Measurements from ENCODE around the gene MYO9A.

MYO9A gene

DNA sequence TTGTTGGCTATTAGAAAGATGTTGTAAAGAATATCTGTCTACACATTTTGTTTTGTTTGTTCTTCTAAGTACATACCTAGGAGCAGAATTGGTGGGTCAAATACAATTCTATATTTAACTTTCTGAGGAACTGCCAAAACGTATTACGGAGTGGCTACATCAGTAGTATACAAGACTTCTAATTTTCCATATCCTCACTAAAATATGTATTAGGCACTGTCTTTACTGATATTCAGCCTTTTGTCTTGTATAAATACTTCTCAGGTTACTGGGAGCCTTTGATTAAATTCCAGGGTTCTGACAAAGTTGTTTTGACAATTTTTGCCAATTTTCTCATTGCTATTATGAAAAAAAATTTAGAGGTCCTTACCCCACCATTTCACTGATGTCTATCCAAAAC lies 160.9 kb downstream of the MYO9A start:
- TF ChIP-seq CTCF (IDR thresholded peaks at IDR 0.05; ENCODE audit: control insufficient read depth, insufficient read depth, low read depth, low read length, missing control alignments) = no peak
- DNase-seq (ENCODE audit: low read depth) = no peak
- H3K4me3 ChIP-seq (ENCODE audit: control insufficient read depth, low read depth, low read length) = no peak overlapping the region

- DNase-seq (ENCODE audit: low read depth) = no peak
- TF ChIP-seq CTCF (IDR thresholded peaks at IDR 0.05; ENCODE audit: control insufficient read depth, insufficient read depth, low read depth, low read length, missing control alignments) = no peak
- no peak overlapping the region for H3K4me3 ChIP-seq (ENCODE audit: control insufficient read depth, low read depth, low read length)
Observed at GRCh38 chr15:71951134-71951533, 166.8 kb downstream of the MYO9A start.

DNA sequence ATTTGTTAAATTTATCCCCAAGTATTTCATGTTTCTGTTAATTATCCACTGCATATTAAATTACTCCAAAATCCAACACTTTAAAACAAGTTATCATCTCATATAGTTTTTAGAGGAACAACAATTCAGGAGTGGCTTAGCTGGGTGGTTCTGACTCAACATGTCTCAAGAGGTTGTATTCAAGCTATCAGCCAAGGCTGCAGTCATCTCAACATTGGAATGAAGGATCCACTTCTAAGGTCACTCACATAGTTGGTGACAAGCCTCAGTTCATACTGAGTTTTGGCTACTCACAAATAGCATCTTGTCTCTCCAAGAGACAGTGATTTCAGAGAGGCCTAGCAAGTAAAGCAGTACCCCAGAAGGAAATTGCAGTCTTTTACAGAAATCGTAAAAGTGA lies 172.9 kb downstream of the MYO9A start:
- TF ChIP-seq CTCF (IDR thresholded peaks at IDR 0.05; ENCODE audit: control insufficient read depth, insufficient read depth, low read depth, low read length, missing control alignments) = no peak
- no peak for DNase-seq (ENCODE audit: low read depth)
- H3K4me3 ChIP-seq (ENCODE audit: control insufficient read depth, low read depth, low read length) = no peak overlapping the region

DNA sequence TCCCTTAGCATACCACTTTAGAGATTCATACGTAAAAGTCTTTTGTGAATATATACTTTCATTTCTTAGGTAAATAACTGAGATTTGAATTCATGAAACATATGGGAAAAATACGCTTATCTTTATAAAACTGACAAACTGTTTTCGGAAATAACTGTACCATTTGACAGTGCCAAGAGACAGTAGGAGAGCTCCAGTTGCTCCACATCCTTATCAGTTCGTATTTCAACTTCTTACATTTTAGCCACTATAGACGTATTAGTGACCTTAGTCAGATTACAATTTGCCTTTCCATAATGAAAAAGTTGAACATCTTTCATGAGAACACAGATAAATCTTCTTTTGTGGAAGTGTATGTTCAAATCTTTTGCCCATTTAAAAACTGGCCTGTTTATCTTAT lies 174.1 kb downstream of the MYO9A start:
- no peak for DNase-seq (ENCODE audit: low read depth)
- no peak overlapping the region for H3K4me3 ChIP-seq (ENCODE audit: control insufficient read depth, low read depth, low read length)
- TF ChIP-seq CTCF (IDR thresholded peaks at IDR 0.05; ENCODE audit: control insufficient read depth, insufficient read depth, low read depth, low read length, missing control alignments) = no peak

- no peak for DNase-seq (ENCODE audit: low read depth)
- H3K4me3 ChIP-seq (ENCODE audit: control insufficient read depth, low read depth, low read length) = no peak overlapping the region
- TF ChIP-seq CTCF (IDR thresholded peaks at IDR 0.05; ENCODE audit: control insufficient read depth, insufficient read depth, low read depth, low read length, missing control alignments) = no peak
Observed at GRCh38 chr15:71939981-71940588, 177.9 kb downstream of the MYO9A start.

GRCh38 chr15:71937650-71938311 lies 180.2 kb downstream of the MYO9A start:
- H3K4me3 ChIP-seq (ENCODE audit: control insufficient read depth, low read depth, low read length) = no peak overlapping the region
- DNase-seq (ENCODE audit: low read depth) = no peak
- no peak for TF ChIP-seq CTCF (IDR thresholded peaks at IDR 0.05; ENCODE audit: control insufficient read depth, insufficient read depth, low read depth, low read length, missing control alignments)
